MM.1S (cell line): ENCODE results near the gene NFATC1.

Experiments used
- DNase-seq: peaks from one replicate; pipeline ENCODE4 v3.0.0-alpha.2; 2015
- H2AFZ ChIP-seq: fragments of 300-600 bp; sonication (generic); 2 replicates; pipeline ENCODE4 v1.6.0; 2016; ENCODE audit warnings: antibody characterized with exemption, low read length
- H3F3A ChIP-seq: fragments of 300-600 bp; sonication (generic); 2 replicates; pipeline ENCODE4 v1.6.1; 2016; ENCODE audit warnings: mild to moderate bottlenecking, antibody characterized with exemption, low read length, moderate library complexity, mixed read lengths; ENCODE audit not compliant: insufficient read depth
- H3K27ac ChIP-seq: fragments of 300-600 bp; sonication (generic); 2 replicates; pipeline ENCODE4 v1.5.1; 2016; ENCODE audit warnings: mild to moderate bottlenecking, low read length
- H3K27me3 ChIP-seq: fragments of 300-600 bp; sonication (generic); replicated peaks from 2 replicates; pipeline ENCODE4 v1.6.0; 2016; ENCODE audit warnings: low read length; ENCODE audit not compliant: insufficient read depth
- H3K36me3 ChIP-seq: fragments of 300-600 bp; sonication (generic); replicated peaks from 2 replicates; pipeline ENCODE4 v1.6.1; 2016; ENCODE audit warnings: mild to moderate bottlenecking, low read length, mixed read lengths; ENCODE audit not compliant: insufficient read depth
- H3K4me1 ChIP-seq: fragments of 300-600 bp; sonication (generic); 2 replicates; pipeline ENCODE4 v1.6.1; 2016; ENCODE audit warnings: low read length, mixed read lengths
- H3K4me2 ChIP-seq: fragments of 300-600 bp; sonication (generic); 2 replicates; pipeline ENCODE4 v1.6.0; 2016; ENCODE audit warnings: low read depth, low read length
- H3K4me3 ChIP-seq: fragments of 300-600 bp; sonication (generic); 2 replicates; pipeline ENCODE4 v1.5.1; 2016; ENCODE audit warnings: low read length, mixed read lengths
- H3K79me2 ChIP-seq: fragments of 300-600 bp; sonication (generic); 2 replicates; pipeline ENCODE4 v1.6.1; 2016; ENCODE audit warnings: mixed run types, low read length, mixed read lengths
- H3K9ac ChIP-seq: fragments of 300-600 bp; sonication (generic); 2 replicates; pipeline ENCODE4 v1.6.1; 2016; ENCODE audit warnings: low read length, mixed read lengths
- H3K9me2 ChIP-seq: fragments of 300-600 bp; sonication (generic); replicated peaks from 2 replicates; pipeline ENCODE4 v1.6.1; 2016; ENCODE audit warnings: mild to moderate bottlenecking, low read length, mixed read lengths; ENCODE audit not compliant: insufficient read depth
- H3K9me3 ChIP-seq: fragments of 300-600 bp; sonication (generic); replicated peaks from 2 replicates; pipeline ENCODE4 v1.6.1; 2016; ENCODE audit warnings: mild to moderate bottlenecking, low read length, mixed read lengths; ENCODE audit not compliant: insufficient read depth
- H4K20me1 ChIP-seq: fragments of 300-600 bp; sonication (generic); 2 replicates; pipeline ENCODE4 v1.6.1; 2016; ENCODE audit warnings: mild to moderate bottlenecking, low read length, moderate library complexity, mixed read lengths; ENCODE audit not compliant: insufficient read depth
- CTCF ChIP-seq: fragments of 300-600 bp; sonication (generic); IDR thresholded peaks from 2 replicates; pipeline ENCODE4 v1.5.1; 2016; ENCODE audit warnings: antibody characterized with exemption, low read length, mixed read lengths
- EZH2 ChIP-seq: fragments of 300-600 bp; sonication (generic); optimal IDR thresholded peaks from 2 replicates; pipeline ENCODE3; 2017; ENCODE audit warnings: low read depth, mild to moderate bottlenecking, antibody characterized with exemption, low read length, mixed read lengths
- EZH2phosphoT487 ChIP-seq: fragments of 300-600 bp; sonication (generic); IDR thresholded peaks from 2 replicates; pipeline ENCODE4 v1.6.1; 2018; ENCODE audit warnings: antibody characterized with exemption, low read length

The NFATC1 gene

GRCh38 chr18:79510731-79511241 is 115.1 kb downstream of the NFATC1 start:
- Histone ChIP-seq H3K79me2 (no peaks in the 10 kb centered on the region), H3K4me1 (no peaks in the 10 kb centered on the region), H4K20me1 (no peaks in the 10 kb centered on the region), H3K4me3 (no peak overlapping the region), H3F3A (no peaks in the 10 kb centered on the region), H3K27me3 (no peaks in the 10 kb centered on the region), H2AFZ (no peak overlapping the region), H3K4me2 (no peak overlapping the region), H3K9ac (no peak overlapping the region), H3K27ac (no peak overlapping the region), H3K9me3 (no peaks in the 10 kb centered on the region), H3K9me2 (no peaks in the 10 kb centered on the region), H3K36me3 (no peaks in the 10 kb centered on the region)
- TF ChIP-seq CTCF: no peak
- no peak for TF ChIP-seq EZH2phosphoT487
- TF ChIP-seq EZH2: no peak
- DNase-seq: no peak

- H3K79me2 ChIP-seq: no peaks in the 10 kb centered on the region
- H3K9me2 ChIP-seq: no peaks in the 10 kb centered on the region
- no peaks in the 10 kb centered on the region for H4K20me1 ChIP-seq
- no peak overlapping the region for H3K4me3 ChIP-seq
- TF ChIP-seq EZH2 (no peak), CTCF (no peak), EZH2phosphoT487 (no peak)
- no peak overlapping the region for H2AFZ ChIP-seq
- H3K27ac ChIP-seq: no peak overlapping the region
- no peaks in the 10 kb centered on the region for H3K27me3 ChIP-seq
- H3K9me3 ChIP-seq: no peaks in the 10 kb centered on the region; the same call in 1 of the 2 replicates
- no peak overlapping the region for H3K4me2 ChIP-seq
- no peak overlapping the region for H3K9ac ChIP-seq
- no peak for DNase-seq
- H3K36me3 ChIP-seq: no peaks in the 10 kb centered on the region
- H3K4me1 ChIP-seq: no peaks in the 10 kb centered on the region
- no peaks in the 10 kb centered on the region for H3F3A ChIP-seq
These were observed 115.5 kb downstream of the NFATC1 start for GRCh38 chr18:79511271-79511670.

- Histone ChIP-seq H3K4me2 (no peak overlapping the region), H3F3A (no peaks in the 10 kb centered on the region), H3K4me3 (no peak overlapping the region), H2AFZ (no peak overlapping the region), H3K4me1 (no peaks in the 10 kb centered on the region), H3K36me3 (no peaks in the 10 kb centered on the region), H3K9ac (no peak overlapping the region), H4K20me1 (no peaks in the 10 kb centered on the region), H3K27me3 (no peaks in the 10 kb centered on the region), H3K27ac (no peak overlapping the region), H3K79me2 (no peaks in the 10 kb centered on the region), H3K9me3 (no peaks in the 10 kb centered on the region; the same call in 1 of the 2 replicates), H3K9me2 (no peaks in the 10 kb centered on the region)
- no peak for TF ChIP-seq EZH2phosphoT487
- TF ChIP-seq CTCF: no peak
- DNase-seq: no peak
These were observed 116.1 kb downstream of the NFATC1 start for GRCh38 chr18:79511671-79512301.
